GM21447 (cell line): ENCODE data around the gene FOXG1.

ENCODE experiments used
- ATAC-seq: cut with Tn5 transposase; IDR thresholded peaks from one replicate; pipeline ENCODE4 v1.9.1; 2021; ENCODE audit not compliant: unreplicated experiment

Gene FOXG1

GRCh38 chr14:28774764-28775735, 8.5 kb downstream of the FOXG1 start:
- no peak for ATAC-seq

DNA sequence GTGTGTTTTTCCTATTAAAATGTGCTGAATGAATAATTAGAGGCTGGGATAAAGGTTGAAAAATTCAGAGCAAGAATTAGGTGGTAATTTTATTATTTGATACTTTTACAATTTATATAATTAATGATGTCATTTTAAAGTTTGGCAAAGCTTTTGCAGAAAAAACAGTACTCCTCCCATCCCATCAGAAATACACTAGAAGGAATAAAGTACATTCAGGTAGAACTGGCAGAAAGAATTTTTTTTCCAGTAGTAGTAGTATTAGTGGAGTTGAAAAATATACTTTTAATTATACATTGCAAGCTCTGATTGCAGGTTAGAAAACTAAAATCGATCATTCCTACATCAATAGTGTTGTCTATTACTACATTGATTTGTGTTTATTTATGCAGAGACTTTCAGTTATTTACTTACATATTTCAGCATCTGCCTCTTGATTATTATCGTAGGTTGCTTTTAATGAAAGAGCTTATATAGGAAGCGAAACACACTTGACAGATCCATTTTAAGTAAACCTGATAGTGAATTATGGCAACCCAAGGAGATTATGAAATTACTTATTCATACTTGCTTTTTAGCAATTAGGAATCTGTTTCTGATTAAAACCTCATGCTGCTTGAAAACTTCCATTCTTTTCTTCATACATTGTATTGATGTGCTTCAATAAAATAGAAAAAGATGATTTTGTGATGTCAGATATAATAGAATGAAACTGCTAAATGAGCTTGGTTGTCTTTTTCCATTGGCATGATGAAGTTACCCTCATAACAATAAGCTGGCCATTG, 10.1 kb downstream of the FOXG1 start:
- ATAC-seq: no peak

DNA sequence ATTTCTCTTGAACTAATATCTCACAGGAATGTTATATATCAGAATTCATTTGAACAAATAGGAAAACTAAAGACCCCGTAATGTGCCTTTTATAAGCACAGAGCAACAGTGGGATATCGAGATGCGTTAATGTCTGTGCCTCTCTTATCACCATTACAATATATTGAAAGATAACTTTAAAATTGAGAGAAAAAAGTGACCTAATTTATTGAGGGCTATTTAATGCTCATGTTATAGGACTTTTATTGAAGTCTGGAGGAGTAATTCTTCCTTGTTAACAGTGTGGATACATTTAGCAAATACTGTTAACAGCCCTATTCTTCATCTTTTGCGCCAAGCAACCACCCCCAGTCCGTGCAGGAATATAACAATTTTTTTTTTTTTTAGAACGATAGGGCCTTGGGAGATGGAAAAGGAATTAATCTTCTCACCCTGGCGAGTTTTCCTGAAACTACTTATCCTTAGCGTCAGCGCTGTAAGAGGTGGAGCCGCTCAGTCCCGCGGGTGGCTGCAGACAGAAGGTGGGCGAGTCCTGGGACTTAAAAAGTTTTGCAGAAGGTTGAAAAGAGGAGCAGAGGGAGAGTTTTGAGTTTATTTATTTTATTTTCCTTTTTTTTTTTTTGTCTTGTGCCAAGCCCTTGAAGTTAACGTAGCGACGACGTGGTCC, 11.0 kb downstream of the FOXG1 start:
- ATAC-seq: no peak

GRCh38 chr14:28778138-28779117, 11.8 kb downstream of the FOXG1 start:
- ATAC-seq: no peak

- ATAC-seq: no peak
Measured at GRCh38 chr14:28779456-28779855, 12.9 kb downstream of the FOXG1 start.

DNA sequence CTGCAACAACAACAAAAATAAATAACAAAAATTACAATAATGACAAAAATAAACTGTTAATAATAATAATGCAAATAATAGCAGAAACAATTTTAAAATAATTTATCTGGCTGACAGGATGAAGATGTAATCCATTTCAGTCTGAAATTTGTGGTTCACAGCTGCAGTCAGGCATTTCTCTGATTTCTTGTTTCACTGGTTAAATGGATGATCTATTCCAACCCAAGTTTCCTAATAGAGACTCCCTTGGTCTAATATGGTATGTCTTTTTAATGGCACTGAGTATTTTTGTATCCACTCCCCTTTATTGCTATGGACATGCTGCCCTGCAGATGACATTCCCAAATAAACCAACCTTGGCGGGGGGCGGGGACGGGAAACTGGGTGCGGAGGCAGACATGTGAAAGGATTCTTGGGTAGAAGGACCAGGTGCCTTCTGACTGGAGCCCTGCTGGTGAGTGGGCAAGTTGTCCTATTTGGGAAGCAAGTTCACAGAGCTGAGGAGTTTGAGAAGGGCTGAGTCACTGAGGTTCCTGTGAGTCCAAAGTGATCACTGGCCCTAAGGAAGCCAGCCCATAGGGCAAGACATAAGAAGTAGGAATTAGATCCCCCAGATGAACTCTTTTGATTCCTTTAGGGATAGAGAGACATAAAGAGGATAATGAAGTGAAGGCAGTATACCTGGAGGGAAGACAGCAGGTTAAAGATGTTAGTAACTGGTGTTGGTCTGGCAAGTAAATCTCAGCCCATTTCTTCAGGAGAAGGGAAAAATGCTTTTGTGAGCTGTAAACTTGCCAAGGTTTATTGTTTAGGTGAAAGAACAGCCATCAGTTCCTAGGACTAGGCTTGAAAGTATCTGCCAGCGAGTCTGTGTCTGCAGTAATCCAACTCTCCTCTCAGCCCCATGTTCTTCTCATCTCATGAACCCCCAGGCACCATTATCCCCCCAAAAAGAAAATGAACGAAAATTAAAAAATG, 14.5 kb downstream of the FOXG1 start:
- ATAC-seq: no peak

GRCh38 chr14:28782301-28782700, 15.7 kb downstream of the FOXG1 start:
- ATAC-seq: no peak

DNA sequence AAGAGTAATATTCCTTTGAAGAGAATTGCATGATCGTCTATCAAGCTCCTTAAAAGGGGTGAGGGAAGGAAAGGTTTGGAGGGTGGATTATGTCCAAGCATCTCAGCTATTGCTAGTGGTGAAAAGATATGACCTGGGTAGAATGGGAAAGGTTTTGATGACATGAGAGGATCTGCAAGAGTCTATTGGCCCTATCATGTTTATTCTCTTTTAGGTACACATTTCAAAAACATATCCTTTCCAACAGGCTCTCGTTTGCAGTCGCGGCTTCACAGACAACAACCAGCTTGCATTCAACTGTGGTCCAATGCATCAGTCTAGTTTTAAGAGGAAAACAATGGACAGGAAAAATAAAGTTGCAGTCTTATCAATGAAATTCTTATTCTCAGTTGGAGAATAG, 17.1 kb downstream of the FOXG1 start:
- no peak for ATAC-seq

DNA sequence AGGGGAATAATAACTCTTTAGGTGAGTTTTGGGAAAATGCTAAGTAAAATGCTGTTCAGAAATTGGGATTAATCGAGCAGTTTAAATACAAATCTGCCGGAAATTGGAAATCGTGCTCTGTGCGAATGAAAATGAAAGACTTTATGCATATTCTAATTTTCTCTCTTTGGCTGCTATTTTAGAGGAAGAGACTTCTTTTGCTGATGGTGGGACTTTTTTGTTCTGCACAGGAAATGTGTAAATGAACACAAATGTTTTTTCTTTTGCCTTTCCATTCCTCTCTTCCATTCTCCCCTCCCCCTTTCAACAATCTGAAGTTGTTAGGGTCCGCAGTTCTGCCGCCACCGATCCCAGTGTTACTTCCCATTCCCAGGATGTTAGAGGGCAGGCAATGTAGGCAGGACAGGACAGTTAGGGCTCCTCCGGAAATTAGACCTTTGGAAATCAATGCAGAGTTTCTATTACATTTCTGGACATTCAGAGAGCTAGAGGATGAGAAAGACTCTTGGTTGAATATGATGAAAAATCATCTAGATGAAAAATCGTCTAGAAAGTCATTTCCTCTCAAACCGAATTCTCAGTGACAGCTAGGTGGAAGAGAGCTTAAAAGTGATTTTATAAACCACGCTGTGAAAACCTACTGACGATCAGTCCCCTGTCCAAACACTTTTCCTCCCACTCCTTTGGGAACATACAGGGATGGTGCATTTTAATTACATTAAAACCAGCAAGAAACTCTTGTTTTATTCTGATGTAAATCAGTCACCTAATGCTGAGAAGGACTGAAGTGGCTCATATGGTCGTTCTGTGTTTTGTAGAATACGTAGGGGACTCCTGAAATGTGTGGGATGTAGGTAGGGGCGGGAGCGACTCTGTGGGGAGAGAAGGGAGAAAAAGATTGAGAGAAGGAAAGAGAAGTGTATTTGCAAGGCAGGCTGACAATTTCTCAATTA, 17.8 kb downstream of the FOXG1 start:
- no peak for ATAC-seq

GRCh38 chr14:28785096-28785952, 18.7 kb downstream of the FOXG1 start:
- no peak for ATAC-seq

DNA sequence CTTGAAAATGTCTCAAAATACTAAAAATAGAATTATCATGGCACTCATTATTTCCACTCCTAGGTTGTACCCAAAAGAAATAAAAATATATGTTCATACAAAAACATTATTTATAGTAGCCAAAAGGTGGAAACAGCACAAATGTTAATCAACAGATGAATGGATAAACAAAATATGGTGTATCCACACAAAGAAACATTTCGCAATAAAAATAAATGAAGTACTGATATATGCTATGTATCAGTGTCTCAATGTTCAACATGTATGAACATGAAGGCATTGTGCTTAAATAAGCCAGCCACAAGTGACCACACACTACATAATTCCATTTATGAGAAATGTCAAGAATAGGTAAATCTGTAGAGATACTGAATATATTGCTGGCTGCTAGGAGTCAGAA, 40.9 kb downstream of the FOXG1 start:
- ATAC-seq: no peak

DNA sequence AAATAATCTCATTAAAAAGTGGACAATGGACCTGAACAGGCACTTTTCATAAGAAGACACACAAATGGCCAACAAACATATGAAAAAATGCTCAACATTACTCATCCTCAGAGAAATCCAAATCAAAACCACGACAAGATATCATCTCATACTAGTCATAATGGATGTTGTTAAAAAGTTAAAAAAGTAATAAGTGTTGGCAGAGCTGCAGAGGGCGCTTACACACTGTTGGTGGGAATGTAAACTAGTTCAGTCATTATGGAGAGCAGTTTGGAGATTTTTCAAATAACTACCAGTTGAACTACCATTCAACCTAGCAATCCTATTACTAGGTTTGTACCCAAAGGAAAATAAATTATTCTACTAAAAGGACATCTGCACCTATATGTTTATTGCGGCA, 47.2 kb downstream of the FOXG1 start:
- ATAC-seq: no peak
